ENCODE results near the gene PKD1L1.

DNA sequence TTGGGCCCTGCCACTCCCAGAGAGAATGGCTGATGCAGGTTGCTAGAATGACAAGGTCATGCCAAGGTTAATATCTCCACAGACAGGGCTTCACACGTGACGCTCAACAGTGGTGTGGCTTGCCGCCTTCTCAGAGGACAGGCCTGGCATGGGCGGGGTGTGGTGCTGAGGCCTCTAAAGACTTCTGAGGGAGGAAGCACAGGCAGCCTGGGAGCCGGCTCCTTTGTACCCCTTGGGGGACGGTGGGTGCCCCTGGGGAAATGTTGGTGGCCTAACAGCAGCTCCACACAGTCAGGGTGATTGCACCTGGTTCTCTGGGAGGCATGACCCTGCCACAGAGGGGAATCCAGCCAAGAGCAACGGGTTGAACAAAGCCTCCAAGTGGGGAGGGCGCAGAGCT, 115.1 kb downstream of the PKD1L1 start:
- TF ChIP-seq POLR2A (IDR thresholded peaks at IDR 0.05) (no peak), CTCF (IDR thresholded peaks at IDR 0.05) (no peak), EP300 (IDR thresholded peaks at IDR 0.05) (no peak)
